ENCODE measurements around the gene MFRP. TPM values are rescaled to one million over a fixed set of nuclear protein-coding genes. Genes with fewer than 3 reads are reported as not detected.

Gene MFRP
- total RNA-seq, 1 donor from 2014 or later, result not detected

GRCh38 chr11:119290894-119291497, 55.5 kb downstream of the MFRP start:
- no peaks in the 10 kb centered on the region for H3K27me3 Mint-ChIP-seq (ENCODE audit: low read depth)
- no peak overlapping the region for H3K27ac Mint-ChIP-seq
- H3K4me1 Mint-ChIP-seq (ENCODE audit: low read depth), result no peaks in the 10 kb centered on the region
- no peak overlapping the region for H3K4me3 Mint-ChIP-seq (ENCODE audit: low read depth)
- H3K9me3 Mint-ChIP-seq, result no peaks in the 10 kb centered on the region
- H3K36me3 Mint-ChIP-seq (ENCODE audit: low read depth), result peaks cover 60% of the 10 kb centered on the region
- intact Hi-C loops (cut with micrococcal nuclease), result no loop called here
- DNase-seq (ENCODE audit: low spot score), result no peak

Other genes with a start within 250 kb of the MFRP start
- 82.2 and 83.4 TPM in 2 replicates for gene DPAGT1, start 244.9 kb downstream of the MFRP start, total RNA-seq
- 24.6 and 25.2 TPM in 2 replicates for gene C2CD2L, start 239.4 kb downstream of the MFRP start, total RNA-seq
- gene HINFP, start 225.1 kb downstream of the MFRP start, total RNA-seq, result 29.8 and 35.5 TPM in 2 replicates
- 0.11 and 0.16 TPM in 2 replicates for gene ABCG4, start 197.7 kb downstream of the MFRP start, total RNA-seq
- 26.4 and 31.6 TPM in 2 replicates for gene NLRX1, start 178.0 kb downstream of the MFRP start, total RNA-seq
- 0.48 and 0.57 TPM in 2 replicates for gene NHERF4, start 161.2 kb downstream of the MFRP start, total RNA-seq
- 38.6 and 39.6 TPM in 2 replicates for gene CBL, start 140.4 kb downstream of the MFRP start, total RNA-seq
- gene MCAM, start 29.6 kb downstream of the MFRP start, total RNA-seq, result 6.0 and 7.2 TPM in 2 replicates
- 29.9 and 32.6 TPM in 2 replicates for gene RNF26, start 12.2 kb downstream of the MFRP start, total RNA-seq
- not detected in 2 replicates for gene C1QTNF5, start 5.8 kb downstream of the MFRP start, total RNA-seq
- gene USP2, start 35.0 kb upstream of the MFRP start, total RNA-seq, result 1.0 and 1.1 TPM in 2 replicates
- gene THY1, start 76.5 kb upstream of the MFRP start, total RNA-seq, result 35.2 and 37.3 TPM in 2 replicates

Measured in activated T-helper 2 cell treated with anti-CD3 and anti-CD28 coated beads, Interferon-gamma antibody, Interleukin-2, Interleukin-4, amounts not matched to agents 10 μg/mL and 5 μg/mL and 100 μg/mL, durations not matched to agents 14 hours and 24 hours and 36 hours (primary cell).